MM.1S (cell line): ENCODE data around the gene GRN.

Experiments used
- DNase-seq: peaks from one replicate; pipeline ENCODE4 v3.0.0-alpha.2; 2015
- H2AFZ ChIP-seq: fragments of 300-600 bp; sonication (generic); 2 replicates; pipeline ENCODE4 v1.6.0; 2016; ENCODE audit warnings: antibody characterized with exemption, low read length
- H3F3A ChIP-seq: fragments of 300-600 bp; sonication (generic); 2 replicates; pipeline ENCODE4 v1.6.1; 2016; ENCODE audit warnings: mild to moderate bottlenecking, antibody characterized with exemption, low read length, moderate library complexity, mixed read lengths; ENCODE audit not compliant: insufficient read depth
- H3K27ac ChIP-seq: fragments of 300-600 bp; sonication (generic); 2 replicates; pipeline ENCODE4 v1.5.1; 2016; ENCODE audit warnings: mild to moderate bottlenecking, low read length
- H3K27me3 ChIP-seq: fragments of 300-600 bp; sonication (generic); replicated peaks from 2 replicates; pipeline ENCODE4 v1.6.0; 2016; ENCODE audit warnings: low read length; ENCODE audit not compliant: insufficient read depth
- H3K36me3 ChIP-seq: fragments of 300-600 bp; sonication (generic); replicated peaks from 2 replicates; pipeline ENCODE4 v1.6.1; 2016; ENCODE audit warnings: mild to moderate bottlenecking, low read length, mixed read lengths; ENCODE audit not compliant: insufficient read depth
- H3K4me1 ChIP-seq: fragments of 300-600 bp; sonication (generic); 2 replicates; pipeline ENCODE4 v1.6.1; 2016; ENCODE audit warnings: low read length, mixed read lengths
- H3K4me2 ChIP-seq: fragments of 300-600 bp; sonication (generic); 2 replicates; pipeline ENCODE4 v1.6.0; 2016; ENCODE audit warnings: low read depth, low read length
- H3K4me3 ChIP-seq: fragments of 300-600 bp; sonication (generic); 2 replicates; pipeline ENCODE4 v1.5.1; 2016; ENCODE audit warnings: low read length, mixed read lengths
- H3K79me2 ChIP-seq: fragments of 300-600 bp; sonication (generic); 2 replicates; pipeline ENCODE4 v1.6.1; 2016; ENCODE audit warnings: mixed run types, low read length, mixed read lengths
- H3K9ac ChIP-seq: fragments of 300-600 bp; sonication (generic); 2 replicates; pipeline ENCODE4 v1.6.1; 2016; ENCODE audit warnings: low read length, mixed read lengths
- H3K9me2 ChIP-seq: fragments of 300-600 bp; sonication (generic); replicated peaks from 2 replicates; pipeline ENCODE4 v1.6.1; 2016; ENCODE audit warnings: mild to moderate bottlenecking, low read length, mixed read lengths; ENCODE audit not compliant: insufficient read depth
- H3K9me3 ChIP-seq: fragments of 300-600 bp; sonication (generic); replicated peaks from 2 replicates; pipeline ENCODE4 v1.6.1; 2016; ENCODE audit warnings: mild to moderate bottlenecking, low read length, mixed read lengths; ENCODE audit not compliant: insufficient read depth
- H4K20me1 ChIP-seq: fragments of 300-600 bp; sonication (generic); 2 replicates; pipeline ENCODE4 v1.6.1; 2016; ENCODE audit warnings: mild to moderate bottlenecking, low read length, moderate library complexity, mixed read lengths; ENCODE audit not compliant: insufficient read depth
- CTCF ChIP-seq: fragments of 300-600 bp; sonication (generic); IDR thresholded peaks from 2 replicates; pipeline ENCODE4 v1.5.1; 2016; ENCODE audit warnings: antibody characterized with exemption, low read length, mixed read lengths
- EZH2 ChIP-seq: fragments of 300-600 bp; sonication (generic); optimal IDR thresholded peaks from 2 replicates; pipeline ENCODE3; 2017; ENCODE audit warnings: low read depth, mild to moderate bottlenecking, antibody characterized with exemption, low read length, mixed read lengths
- EZH2phosphoT487 ChIP-seq: fragments of 300-600 bp; sonication (generic); IDR thresholded peaks from 2 replicates; pipeline ENCODE4 v1.6.1; 2018; ENCODE audit warnings: antibody characterized with exemption, low read length

The GRN gene

GRCh38 chr17:44350733-44351226 is 5.7 kb downstream of the GRN start:
- Histone ChIP-seq H3K4me3 (no peak overlapping the region), H3K27ac (no peak overlapping the region), H3K79me2 (no peaks in the 10 kb centered on the region), H3F3A (no peaks in the 10 kb centered on the region; the same call in 1 of the 2 replicates), H3K4me1 (peaks cover 18% of the 10 kb centered on the region), H3K9me2 (no peaks in the 10 kb centered on the region), H3K27me3 (no peaks in the 10 kb centered on the region), H4K20me1 (no peaks in the 10 kb centered on the region), H3K9ac (no peak overlapping the region), H3K9me3 (no peaks in the 10 kb centered on the region), H3K36me3 (no peaks in the 10 kb centered on the region), H3K4me2 (no peak overlapping the region), H2AFZ (no peak overlapping the region)
- TF ChIP-seq EZH2phosphoT487: no peak
- TF ChIP-seq EZH2: no peak
- TF ChIP-seq CTCF: peak; percentile 88
- DNase-seq: peak; percentile 64

GRCh38 chr17:44351464-44351863 is 6.4 kb downstream of the GRN start:
- H2AFZ ChIP-seq: no peak overlapping the region
- no peaks in the 10 kb centered on the region; the same call in 1 of the 2 replicates for H3F3A ChIP-seq
- H3K79me2 ChIP-seq: no peaks in the 10 kb centered on the region
- no peaks in the 10 kb centered on the region for H4K20me1 ChIP-seq
- no peaks in the 10 kb centered on the region for H3K9me3 ChIP-seq
- no peak for TF ChIP-seq EZH2phosphoT487
- no peak for TF ChIP-seq CTCF
- no peak for TF ChIP-seq EZH2
- no peaks in the 10 kb centered on the region for H3K9me2 ChIP-seq
- peaks cover 14% of the 10 kb centered on the region for H3K4me1 ChIP-seq
- no peak overlapping the region for H3K27ac ChIP-seq
- no peak overlapping the region for H3K9ac ChIP-seq
- H3K4me2 ChIP-seq: no peak overlapping the region
- no peak overlapping the region for H3K4me3 ChIP-seq
- no peaks in the 10 kb centered on the region for H3K27me3 ChIP-seq
- no peaks in the 10 kb centered on the region for H3K36me3 ChIP-seq
- DNase-seq: no peak

GRCh38 chr17:44351961-44352827 is 7.1 kb downstream of the GRN start:
- Histone ChIP-seq H3K4me1 (peaks cover 14% of the 10 kb centered on the region), H3K4me2 (no peak overlapping the region), H3F3A (no peaks in the 10 kb centered on the region; the same call in 1 of the 2 replicates), H3K9me2 (no peaks in the 10 kb centered on the region), H3K27me3 (no peaks in the 10 kb centered on the region), H3K4me3 (no peak overlapping the region), H4K20me1 (no peaks in the 10 kb centered on the region), H3K9me3 (no peaks in the 10 kb centered on the region), H2AFZ (no peak overlapping the region), H3K36me3 (no peaks in the 10 kb centered on the region), H3K9ac (no peak overlapping the region), H3K79me2 (no peaks in the 10 kb centered on the region), H3K27ac (no peak overlapping the region)
- no peak for TF ChIP-seq EZH2phosphoT487
- TF ChIP-seq EZH2: no peak
- TF ChIP-seq CTCF: no peak
- no peak for DNase-seq
